HEK293T (cell line): ENCODE data around the gene TBC1D1.

Experiments used
- ARNT ChIP-seq: fragments of 450-650 bp; IDR thresholded peaks from 2 replicates; pipeline ENCODE4 v1.6.1; 2017; ENCODE audit warnings: mild to moderate bottlenecking
- BHLHE40 ChIP-seq: fragments of 450-650 bp; IDR thresholded peaks from 2 replicates; pipeline ENCODE4 v1.6.1; 2016; ENCODE audit warnings: mild to moderate bottlenecking, moderate library complexity, borderline replicate concordance
- ELF4 ChIP-seq: fragments of 450-650 bp; IDR thresholded peaks from 2 replicates; pipeline ENCODE4 v1.6.1; 2017; ENCODE audit warnings: antibody characterized with exemption
- FOXA1 ChIP-seq: fragments of 450-650 bp; IDR thresholded peaks from 2 replicates; pipeline ENCODE4 v1.6.1; 2016; ENCODE audit warnings: mild to moderate bottlenecking
- FOXK2 ChIP-seq: fragments of 450-650 bp; IDR thresholded peaks from 2 replicates; pipeline ENCODE4 v1.6.1; 2016; ENCODE audit warnings: mild to moderate bottlenecking
- FOXM1 ChIP-seq: fragments of 450-650 bp; IDR thresholded peaks from 2 replicates; pipeline ENCODE4 v1.6.1; 2017; ENCODE audit warnings: mild to moderate bottlenecking, borderline replicate concordance
- HDGF ChIP-seq: fragments of 450-650 bp; IDR thresholded peaks from 2 replicates; pipeline ENCODE4 v1.6.1; 2017; ENCODE audit warnings: antibody characterized with exemption, borderline replicate concordance
- LEF1 ChIP-seq: fragments of 450-650 bp; IDR thresholded peaks from 2 replicates; pipeline ENCODE4 v1.6.1; 2017; ENCODE audit warnings: mild to moderate bottlenecking, borderline replicate concordance
- SP1 ChIP-seq: fragments of 450-650 bp; IDR thresholded peaks from 2 replicates; pipeline ENCODE4 v1.6.1; 2017
- SUZ12 ChIP-seq: fragments of 450-650 bp; IDR thresholded peaks from 2 replicates; pipeline ENCODE4 v1.6.1; 2016; ENCODE audit warnings: mild to moderate bottlenecking
- TARDBP ChIP-seq: fragments of 450-650 bp; IDR thresholded peaks from 2 replicates; pipeline ENCODE4 v1.6.1; 2016
- ZNF384 ChIP-seq: fragments of 450-650 bp; IDR thresholded peaks from 2 replicates; pipeline ENCODE4 v1.6.1; 2016

- TF ChIP-seq LEF1 = no peak
- TF ChIP-seq ELF4 = no peak
- TF ChIP-seq FOXM1 = no peak
- no peak for TF ChIP-seq ARNT
- no peak for TF ChIP-seq TARDBP
- no peak for TF ChIP-seq BHLHE40
- TF ChIP-seq SUZ12 = no peak
- TF ChIP-seq SP1 = no peak
- TF ChIP-seq ZNF384 = no peak
- no peak for TF ChIP-seq FOXA1
- TF ChIP-seq HDGF = no peak
- TF ChIP-seq FOXK2 = no peak
These were observed 243.0 kb downstream of the TBC1D1 start for GRCh38 chr4:38133711-38134480.
